Fibroblast of lung (primary cell): ENCODE measurements around the gene HCN1. TPM values are rescaled to one million over a fixed set of nuclear protein-coding genes. Genes with fewer than 3 reads are reported as not detected.

ENCODE experiments used
- DNase-seq, 2 donors: peaks; one replicate each; pipeline versions ENCODE4 v3.0.0 to v3.0.0-alpha.2; 2010; ENCODE audit warnings: low read depth in 2 of 2
- H2AFZ ChIP-seq: 2 replicates; pipeline ENCODE4 v1.5.1; 2012; ENCODE audit warnings: low read length, control low read depth, inconsistent platforms
- H3K27ac ChIP-seq: 2 replicates; pipeline ENCODE4 v1.5.1; 2011; ENCODE audit warnings: low read length, control low read depth; ENCODE audit not compliant: insufficient read depth
- H3K27me3 ChIP-seq: 2 replicates; pipeline ENCODE4 v1.5.1; 2011; ENCODE audit warnings: mild to moderate bottlenecking, low read length; ENCODE audit not compliant: control insufficient read depth, insufficient read depth
- H3K36me3 ChIP-seq: 2 replicates; pipeline ENCODE4 v1.5.1; 2011; ENCODE audit warnings: low read length; ENCODE audit not compliant: control insufficient read depth, insufficient read depth
- H3K4me1 ChIP-seq: 2 replicates; pipeline ENCODE4 v1.5.1; 2011; ENCODE audit warnings: low read length; ENCODE audit not compliant: control insufficient read depth, insufficient read depth; ENCODE audit errors: extremely low read depth
- H3K4me2 ChIP-seq: 2 replicates; pipeline ENCODE4 v1.5.1; 2011; ENCODE audit warnings: low read length, control low read depth; ENCODE audit not compliant: insufficient read depth; ENCODE audit errors: extremely low read depth
- H3K4me3 ChIP-seq, 4 experiments: fragments of 200-600 bp in 1 of 4; sonication (generic) in 1 of 4; replicated peaks in 1 of 4; 2 replicates each; pipeline ENCODE4 v1.5.1; 2011 to 2016; ENCODE audit warnings: low read length in 4 of 4, low read depth in 3 of 4, mild to moderate bottlenecking in 3 of 4, control low read depth in 2 of 4, inconsistent platforms in 1 of 4, mixed read lengths in 1 of 4; ENCODE audit not compliant: insufficient read depth in 1 of 4; ENCODE audit errors: control extremely low read depth in 1 of 4
- H3K79me2 ChIP-seq: 2 replicates; pipeline ENCODE4 v1.5.1; 2012; ENCODE audit warnings: mild to moderate bottlenecking, low read length, inconsistent platforms; ENCODE audit not compliant: control insufficient read depth, insufficient read depth
- H3K9ac ChIP-seq: 2 replicates; pipeline ENCODE4 v1.5.1; 2011; ENCODE audit warnings: mild to moderate bottlenecking, low read length, control low read depth; ENCODE audit not compliant: insufficient read depth
- H3K9me3 ChIP-seq: 2 replicates; pipeline ENCODE4 v1.5.1; 2012; ENCODE audit warnings: low read depth, low read length; ENCODE audit not compliant: control insufficient read depth, insufficient read depth
- H4K20me1 ChIP-seq: 2 replicates; pipeline ENCODE4 v1.5.1; 2011; ENCODE audit warnings: low read length; ENCODE audit not compliant: control insufficient read depth, insufficient read depth; ENCODE audit errors: extremely low read depth
- CTCF ChIP-seq, 2 donors: IDR thresholded peaks in 1 of 2; conservative IDR thresholded peaks in 1 of 2; 1 replicate in 1 of 2; 2 replicates in 1 of 2; pipeline ENCODE4 v1.5.1; 2011 to 2012; ENCODE audit warnings: low read length in 2 of 2, control low read depth in 1 of 2, inconsistent platforms in 1 of 2, low read depth in 1 of 2, mild to moderate bottlenecking in 1 of 2
- EZH2 ChIP-seq: IDR thresholded peaks from 2 replicates; pipeline ENCODE4 v1.5.1; 2012; ENCODE audit warnings: low read length, control low read depth, mild to moderate bottlenecking; ENCODE audit errors: missing control alignments
- polyA plus RNA-seq, 2 donors: library from polyadenylated mRNA; depleted of rRNA in 1 of 2; stranded (reverse) in 1 of 2; unstranded in 1 of 2; fragments of >200 nt; gene quantifications; 2 replicates each; pipeline ENCODE4 v1.2.1, GENCODE V29; 2011 to 2012; ENCODE audit warnings: missing spikeins in 1 of 2
- total RNA-seq: library from RNA; depleted of rRNA; stranded (reverse); fragments of >200 nt; gene quantifications from 2 replicates; pipeline ENCODE4 v1.2.1, GENCODE V29; 2014

The HCN1 gene
- total and polyA plus RNA-seq, 2 donors (not counting 1 experiment from before 2014, with no cell fraction given) = not detected

DNA sequence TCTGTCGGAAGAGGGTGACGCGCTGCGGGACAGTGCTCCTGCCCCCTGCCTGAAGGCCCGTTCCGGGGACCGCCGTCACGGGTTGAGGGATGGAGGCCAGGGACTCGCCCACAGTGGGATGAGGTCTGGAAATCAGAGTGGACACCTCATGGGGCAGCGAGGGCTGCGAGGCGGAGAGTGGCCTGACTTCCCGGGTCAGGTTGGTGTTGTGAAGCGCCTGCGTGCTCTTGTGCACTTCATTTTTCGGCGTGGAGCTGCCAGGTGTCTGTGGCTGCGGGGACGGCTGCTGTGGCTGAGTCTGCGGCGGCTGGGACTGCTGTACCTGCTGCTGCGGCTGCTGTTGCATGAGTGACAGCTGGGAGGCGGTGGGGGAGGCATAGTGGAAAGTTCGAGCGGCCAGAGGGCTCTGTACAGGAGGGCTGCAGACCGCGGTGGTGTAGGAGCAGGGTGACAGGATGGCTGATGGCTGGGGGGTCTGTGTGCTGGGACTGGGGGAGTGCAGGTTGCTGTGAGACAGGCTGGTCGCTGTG lies 434.1 kb downstream of the HCN1 start:
- TF ChIP-seq CTCF (conservative IDR thresholded peaks at IDR 0.05 in 1 of 2, IDR thresholded peaks at IDR 0.05 in 1 of 2; ENCODE audit: low read depth in 1 of 2, low read length in 2 of 2) = no peak
- no peak for TF ChIP-seq EZH2
- H3K27me3 ChIP-seq = no peaks in the 10 kb centered on the region
- no peaks in the 10 kb centered on the region for H3K36me3 ChIP-seq

DNA sequence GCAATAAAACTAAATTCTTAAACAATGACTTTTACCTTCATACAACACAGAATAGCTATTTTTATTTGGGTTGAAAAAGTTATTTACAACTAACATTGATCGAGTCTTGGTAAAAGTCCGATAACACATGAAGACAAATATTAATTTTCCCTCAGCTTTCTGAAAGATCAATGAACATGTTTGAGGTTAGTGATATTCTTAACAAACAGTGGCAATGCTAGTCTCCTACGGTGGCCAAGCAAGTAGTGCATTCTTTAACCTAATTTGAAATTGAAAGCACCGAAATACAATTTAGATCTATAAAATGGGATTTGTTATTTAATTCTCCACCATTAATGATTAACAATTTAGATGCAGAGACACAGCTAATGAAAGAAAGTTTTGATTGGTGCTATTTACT lies 435.1 kb downstream of the HCN1 start:
- DNase-seq = no peak
- no peak overlapping the region for H3K4me2 ChIP-seq

More for the DNA sequence above, 434.1 kb downstream of the HCN1 start:
- Histone ChIP-seq H3K4me2 (no peak overlapping the region), H3K4me1 (no peaks in the 10 kb centered on the region), H3K9me3 (no peaks in the 10 kb centered on the region), H3K27ac (no peak overlapping the region), H4K20me1 (no peaks in the 10 kb centered on the region), H3K9ac (no peak overlapping the region), H3K4me3 (no peak overlapping the region), H3K79me2 (no peaks in the 10 kb centered on the region), H2AFZ (no peak overlapping the region)
- DNase-seq = no peak

DNA sequence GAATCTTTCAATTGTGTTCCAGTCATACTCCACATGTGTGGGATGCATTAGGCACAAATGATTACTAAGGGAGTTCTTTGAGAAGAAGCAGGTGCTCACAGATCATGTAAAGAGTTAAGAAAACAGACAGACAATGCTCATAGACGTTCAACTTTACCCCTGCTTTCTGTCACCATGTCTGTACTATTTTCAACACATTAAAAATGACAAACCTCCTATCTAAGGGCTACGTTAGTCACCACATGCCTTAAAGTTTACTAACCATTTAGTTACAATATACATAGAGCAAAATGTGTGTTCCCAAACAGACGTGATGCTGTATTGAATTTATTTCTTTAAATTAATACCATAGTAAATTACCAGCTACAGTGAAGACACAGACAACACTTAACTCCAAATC lies 435.9 kb downstream of the HCN1 start:
- H3K36me3 ChIP-seq = no peaks in the 10 kb centered on the region
- no peak overlapping the region for H3K4me3 ChIP-seq
- TF ChIP-seq CTCF (conservative IDR thresholded peaks at IDR 0.05 in 1 of 2, IDR thresholded peaks at IDR 0.05 in 1 of 2; ENCODE audit: low read depth in 1 of 2, low read length in 2 of 2) (no peak), EZH2 (no peak)

More for the DNA sequence above, 435.1 kb downstream of the HCN1 start:
- TF ChIP-seq CTCF (conservative IDR thresholded peaks at IDR 0.05 in 1 of 2, IDR thresholded peaks at IDR 0.05 in 1 of 2; ENCODE audit: low read depth in 1 of 2, low read length in 2 of 2) = no peak
- TF ChIP-seq EZH2 = no peak
- Histone ChIP-seq H3K9ac (no peak overlapping the region), H3K36me3 (no peaks in the 10 kb centered on the region), H3K9me3 (no peaks in the 10 kb centered on the region), H3K27ac (no peak overlapping the region), H3K27me3 (no peaks in the 10 kb centered on the region), H3K4me3 (no peak overlapping the region), H3K79me2 (no peaks in the 10 kb centered on the region), H4K20me1 (no peaks in the 10 kb centered on the region), H3K4me1 (no peaks in the 10 kb centered on the region), H2AFZ (no peak overlapping the region)

More for the DNA sequence above, 435.9 kb downstream of the HCN1 start:
- Histone ChIP-seq H3K9me3 (no peaks in the 10 kb centered on the region), H2AFZ (no peak overlapping the region), H4K20me1 (no peaks in the 10 kb centered on the region), H3K79me2 (no peaks in the 10 kb centered on the region), H3K27me3 (no peaks in the 10 kb centered on the region), H3K27ac (no peak overlapping the region), H3K4me1 (no peaks in the 10 kb centered on the region), H3K9ac (no peak overlapping the region), H3K4me2 (no peak overlapping the region)
- DNase-seq = no peak
